Fibroblast of villous mesenchyme (primary cell): ENCODE data around the gene CIAO1. TPM values are rescaled to one million over a fixed set of nuclear protein-coding genes. Genes with fewer than 3 reads are reported as not detected.
A peak's percentile ranks its signal among the peaks of the same experiment; 100 is the strongest.

Source experiments
- DNase-seq: peaks from one replicate; pipeline ENCODE4 v3.0.0-alpha.2; 2010; ENCODE audit warnings: low read depth
- H3K4me3 ChIP-seq: 2 replicates; pipeline ENCODE4 v1.5.1; 2011; ENCODE audit warnings: low read depth, mild to moderate bottlenecking, low read length
- CTCF ChIP-seq: IDR thresholded peaks from 2 replicates; pipeline ENCODE4 v1.5.1; 2012; ENCODE audit warnings: low read depth, mild to moderate bottlenecking, low read length; ENCODE audit not compliant: insufficient read depth
- total RNA-seq: library from RNA; depleted of rRNA; stranded (reverse); fragments of >200 nt; gene quantifications from 2 replicates; pipeline ENCODE4 v1.2.3, GENCODE V29; 2012

Gene CIAO1
- total RNA-seq, 1 donor, result 108 TPM

- peak within 1 kb of the TSS; percentile 95 for H3K4me3 ChIP-seq
- no peak for TF ChIP-seq CTCF
- DNase-seq, result peak; percentile 81
Observed at GRCh38 chr2:96305091-96305978, 39.3 kb downstream of the CIAO1 start, which contains the start of gene SNRNP200. SNRNP200 (minus strand) TSS chr2:96305546; CDS start chr2:96305437, 109 bp downstream.

- no peak for DNase-seq
- H3K4me3 ChIP-seq, result peak overlapping the region; percentile 95
- TF ChIP-seq CTCF, result no peak
Observed at GRCh38 chr2:96305979-96306308, 39.9 kb downstream of the CIAO1 start.

- peak overlapping the region; percentile 95 for H3K4me3 ChIP-seq
- no peak for TF ChIP-seq CTCF
- DNase-seq, result no peak
Observed at GRCh38 chr2:96306370-96306769, 40.3 kb downstream of the CIAO1 start.

GRCh38 chr2:96308248-96308647 lies 42.2 kb downstream of the CIAO1 start:
- TF ChIP-seq CTCF, result no peak
- no peak overlapping the region for H3K4me3 ChIP-seq
- DNase-seq, result no peak

GRCh38 chr2:96315005-96315399 lies 49.0 kb downstream of the CIAO1 start:
- no peak for TF ChIP-seq CTCF
- DNase-seq, result no peak
- H3K4me3 ChIP-seq, result no peak overlapping the region

GRCh38 chr2:96315400-96316071 lies 49.5 kb downstream of the CIAO1 start:
- TF ChIP-seq CTCF, result no peak
- DNase-seq, result peak; percentile 41
- H3K4me3 ChIP-seq, result no peak overlapping the region
